HG02943 (cell line): ENCODE data around the gene NAPSA.
"Not testable (repeated sequence)": the region's sequence is repeated elsewhere in the genome, so short reads cannot be mapped to it uniquely, and the experiment has no call there.

ENCODE experiments used
- ATAC-seq: cut with Tn5 transposase; IDR thresholded peaks from one replicate; pipeline ENCODE4 v1.9.1; 2021; ENCODE audit warnings: mild to moderate bottlenecking, low read depth, moderate library complexity; ENCODE audit not compliant: unreplicated experiment

Gene NAPSA

GRCh38 chr19:50332244-50333038, 33.0 kb downstream of the NAPSA start:
- no peak for ATAC-seq

DNA sequence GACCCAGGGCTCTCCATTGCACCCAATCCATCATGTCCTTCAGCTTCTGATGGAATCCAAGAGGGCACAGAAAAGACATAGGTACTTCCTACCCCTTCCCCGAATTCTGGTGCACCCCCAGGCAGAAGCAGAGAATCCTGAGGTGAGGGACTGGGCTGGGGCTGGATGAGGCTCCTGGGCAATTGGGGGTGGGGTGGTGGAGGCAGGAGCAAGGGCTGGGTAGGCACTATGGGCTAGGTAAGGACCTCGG, 33.5 kb downstream of the NAPSA start:
- no peak for ATAC-seq

DNA sequence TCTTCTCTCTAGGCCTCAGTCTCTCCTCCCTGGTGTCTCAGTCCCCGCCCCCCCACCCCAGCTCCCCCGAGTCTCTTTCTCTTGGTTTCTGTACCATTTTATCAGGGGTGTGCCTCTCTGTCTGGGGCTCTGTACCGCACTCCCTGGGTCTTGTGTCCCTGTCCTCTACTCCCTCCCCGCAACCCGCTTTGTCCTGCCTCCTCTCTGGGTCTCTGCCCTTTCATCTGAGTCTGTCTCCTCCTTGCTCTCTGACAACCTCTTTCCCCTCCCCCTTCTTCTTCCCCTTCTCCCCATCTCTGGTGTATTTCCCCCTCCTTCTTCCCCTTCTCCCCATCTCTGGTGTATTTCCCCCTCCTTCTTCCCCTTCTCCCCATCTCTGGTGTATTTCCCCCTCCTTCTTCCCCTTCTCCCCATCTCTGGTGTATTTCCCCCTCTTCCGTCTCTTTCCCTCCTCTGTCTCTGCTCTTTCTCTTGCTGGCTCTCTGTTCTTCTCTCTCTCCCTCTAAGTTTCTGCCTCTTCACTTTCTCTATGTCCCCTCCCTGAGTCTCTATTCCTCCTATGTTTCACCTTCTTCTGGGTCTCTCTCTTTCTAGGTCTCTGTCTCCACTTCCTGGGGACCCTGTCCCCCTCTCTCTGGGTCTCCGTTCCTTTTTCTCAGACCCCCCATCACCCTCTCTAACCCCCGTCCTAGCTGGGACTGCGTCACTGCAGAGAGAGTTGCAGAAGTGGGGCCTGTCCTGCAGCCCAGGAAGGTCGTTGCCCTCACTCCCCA, 34.0 kb downstream of the NAPSA start:
- ATAC-seq: no peak

DNA sequence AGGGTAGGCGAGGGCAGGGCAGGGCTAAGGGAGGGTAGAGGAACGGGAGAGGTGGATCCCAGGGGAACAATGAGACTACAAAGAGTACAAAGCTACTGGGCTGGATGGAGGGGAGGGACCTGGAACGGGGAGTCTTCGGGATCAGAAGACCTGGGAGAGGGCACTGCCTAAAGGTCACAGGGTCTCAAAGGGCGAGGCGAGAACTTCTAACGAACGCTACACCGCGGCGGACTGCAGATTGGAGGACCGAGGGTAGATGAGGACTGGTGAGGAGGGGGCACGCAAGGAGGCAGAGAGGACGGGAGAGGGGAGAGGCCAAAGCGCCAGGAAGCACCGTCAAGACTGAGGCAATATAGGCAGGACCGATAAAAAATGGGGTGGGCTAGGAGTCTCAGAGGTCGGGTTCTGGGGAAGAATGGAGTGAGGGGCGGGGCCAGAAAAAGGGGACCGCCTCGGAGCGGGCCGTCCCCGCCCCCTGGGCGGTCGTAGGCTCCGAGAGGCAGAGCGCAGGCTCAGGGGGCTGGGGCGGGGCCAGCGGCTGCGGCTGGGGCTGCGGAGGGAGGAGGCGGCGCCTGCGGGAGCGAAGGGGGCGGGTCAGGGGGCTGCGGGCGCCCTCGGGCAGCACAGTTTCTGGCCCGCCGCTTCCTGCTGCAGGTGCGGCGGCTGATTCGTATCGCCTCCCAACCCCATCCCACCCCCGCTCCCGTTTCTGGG, 34.9 kb downstream of the NAPSA start:
- no peak for ATAC-seq

DNA sequence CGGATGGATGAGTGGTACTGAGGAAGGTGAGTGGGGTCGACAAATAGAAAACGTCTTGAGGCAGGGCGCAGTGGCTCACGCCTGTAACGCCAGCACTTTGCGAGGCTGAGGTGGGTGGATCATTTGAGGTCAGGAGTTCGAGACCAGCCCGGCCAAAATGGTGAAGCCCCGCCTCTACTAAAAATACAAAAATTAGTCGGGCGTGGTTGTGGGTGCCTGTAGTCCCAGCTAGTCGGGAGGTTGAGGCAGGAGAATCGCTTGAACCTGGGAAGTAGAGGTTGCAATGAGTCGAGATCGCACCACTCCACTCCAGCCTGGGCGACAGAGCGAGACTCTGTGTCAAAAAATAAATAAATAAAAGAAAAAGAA, 35.5 kb downstream of the NAPSA start:
- not testable (repeated sequence) for ATAC-seq

GRCh38 chr19:50329146-50329925, 36.1 kb downstream of the NAPSA start, which contains the start of gene KCNC3:
KCNC3 (minus strand) TSS chr19:50329377; CDS start chr19:50329082, 295 bp downstream.
- peak; percentile 43 for ATAC-seq

GRCh38 chr19:50328873-50329145, 36.6 kb downstream of the NAPSA start:
- ATAC-seq: no peak

GRCh38 chr19:50328224-50328872, 37.1 kb downstream of the NAPSA start:
- ATAC-seq: no peak

GRCh38 chr19:50327461-50328223, 37.8 kb downstream of the NAPSA start:
- ATAC-seq: no peak

DNA sequence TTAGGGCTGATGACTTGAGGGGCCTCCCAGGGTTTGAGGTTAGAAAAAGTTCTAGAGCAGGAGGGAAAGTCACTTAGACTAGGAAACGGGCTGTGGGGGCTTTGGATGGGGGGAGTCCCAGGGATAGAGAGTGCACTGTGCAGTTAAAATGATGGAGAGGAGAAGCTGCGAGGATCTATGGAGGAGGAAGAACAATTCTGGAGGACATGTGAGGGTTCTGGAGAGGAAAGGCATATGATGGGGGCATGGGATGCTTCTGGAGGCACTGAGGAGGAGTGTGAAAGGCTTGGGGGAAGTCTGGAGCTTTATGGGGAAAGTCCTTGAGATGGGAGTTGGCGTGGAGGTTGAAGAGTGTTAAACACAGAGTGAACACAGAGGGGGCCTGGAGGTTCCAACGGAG, 38.4 kb downstream of the NAPSA start:
- no peak for ATAC-seq

DNA sequence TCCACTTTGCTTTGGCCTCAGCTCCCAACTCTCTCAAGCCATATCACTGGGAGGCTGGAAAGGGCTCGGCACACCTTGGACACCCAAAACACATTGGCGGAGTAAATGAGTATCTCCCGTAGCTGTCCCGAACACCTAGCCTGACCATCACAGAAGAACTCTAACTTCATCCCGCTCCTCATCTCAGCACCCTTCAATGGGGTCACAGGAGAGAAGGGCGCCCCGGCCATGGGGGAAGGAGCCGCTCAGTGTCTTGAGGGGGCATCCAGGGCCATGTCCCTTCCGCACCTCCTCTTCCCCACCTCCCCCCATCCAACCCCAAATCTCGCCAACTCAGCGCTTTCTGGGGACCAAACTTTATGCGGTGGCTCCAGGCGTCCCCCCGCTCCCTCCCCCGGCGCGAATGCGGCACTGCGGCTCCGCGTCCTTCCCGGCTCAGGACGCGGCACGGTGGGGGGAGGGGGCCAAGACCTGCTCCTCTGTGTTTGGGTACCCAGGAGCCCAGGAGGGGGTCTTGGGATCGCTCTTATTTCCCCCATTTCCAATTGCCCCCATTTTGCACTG, 39.3 kb downstream of the NAPSA start:
- no peak for ATAC-seq

- no peak for ATAC-seq
These were observed 39.9 kb downstream of the NAPSA start for GRCh38 chr19:50325310-50326100.

- no peak for ATAC-seq
These were observed 41.1 kb downstream of the NAPSA start for GRCh38 chr19:50324331-50324730.

GRCh38 chr19:50323782-50324133, 41.7 kb downstream of the NAPSA start:
- no peak for ATAC-seq

GRCh38 chr19:50322931-50323781, 42.3 kb downstream of the NAPSA start:
- ATAC-seq: no peak

DNA sequence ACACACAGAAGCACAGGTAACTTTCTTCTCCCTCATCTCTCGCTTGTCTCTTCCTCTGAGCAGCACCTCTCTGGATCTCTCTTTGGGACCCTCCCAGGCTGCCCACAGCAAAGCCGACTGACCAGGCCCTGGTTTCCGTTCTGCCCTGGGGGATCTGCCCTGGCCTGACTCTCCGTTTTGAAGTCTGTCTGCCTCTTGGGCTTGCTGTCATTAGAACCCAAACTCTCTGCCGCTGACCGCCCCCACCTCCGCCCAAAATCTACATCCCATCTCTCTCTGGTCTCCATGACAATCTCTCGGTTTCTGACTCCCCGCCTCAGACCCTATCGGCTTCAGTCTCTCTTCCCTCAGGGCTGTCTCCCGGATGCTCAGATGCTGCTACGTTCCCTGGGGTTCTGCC, 43.2 kb downstream of the NAPSA start:
- no peak for ATAC-seq

DNA sequence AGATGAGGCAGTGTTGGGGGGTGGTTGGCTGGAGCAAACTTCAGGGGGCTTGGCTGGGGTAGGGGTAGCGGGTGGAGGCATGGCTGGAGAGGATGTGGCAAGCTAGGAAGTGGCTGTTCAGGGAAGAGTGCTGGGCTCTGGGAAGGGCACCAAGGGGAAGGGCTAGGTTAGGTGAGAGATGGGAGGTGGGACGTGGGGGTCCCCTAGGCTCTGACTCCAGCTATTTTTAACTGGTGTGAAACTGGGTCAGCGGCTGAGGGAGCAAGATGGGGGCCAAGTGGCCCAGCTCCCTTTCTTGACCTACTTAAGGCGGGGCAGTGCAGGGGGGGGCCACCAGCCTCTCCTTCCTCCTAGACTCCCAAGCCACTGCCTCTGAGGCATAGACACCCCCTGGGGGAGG, 43.6 kb downstream of the NAPSA start:
- no peak for ATAC-seq

DNA sequence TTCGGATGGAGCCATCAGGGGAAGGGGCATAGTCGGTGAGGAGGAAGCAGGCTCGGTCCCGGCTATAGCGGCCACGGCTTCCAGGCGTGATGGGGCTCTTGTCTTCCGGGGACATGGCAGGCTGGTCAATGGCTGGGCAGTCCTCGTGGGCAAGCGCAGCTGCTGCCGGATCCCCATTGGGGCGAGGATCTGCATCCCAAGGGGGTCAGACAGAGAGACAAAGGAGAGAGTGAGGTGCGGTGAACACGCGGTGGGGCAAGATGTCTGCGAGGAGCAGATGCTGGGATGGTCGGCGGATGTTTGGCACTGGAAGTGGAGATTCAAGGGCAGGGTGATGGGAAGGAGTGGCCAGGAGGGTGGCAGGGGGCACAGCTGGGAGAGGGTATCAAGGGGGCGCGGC, 44.8 kb downstream of the NAPSA start:
- ATAC-seq: no peak
